ENCODE measurements around the gene SLC2A6. TPM values are rescaled to one million over a fixed set of nuclear protein-coding genes. Genes with fewer than 3 reads are reported as not detected.

SLC2A6 gene
- polyA plus RNA-seq, 1 donor: 1.7 TPM

DNA sequence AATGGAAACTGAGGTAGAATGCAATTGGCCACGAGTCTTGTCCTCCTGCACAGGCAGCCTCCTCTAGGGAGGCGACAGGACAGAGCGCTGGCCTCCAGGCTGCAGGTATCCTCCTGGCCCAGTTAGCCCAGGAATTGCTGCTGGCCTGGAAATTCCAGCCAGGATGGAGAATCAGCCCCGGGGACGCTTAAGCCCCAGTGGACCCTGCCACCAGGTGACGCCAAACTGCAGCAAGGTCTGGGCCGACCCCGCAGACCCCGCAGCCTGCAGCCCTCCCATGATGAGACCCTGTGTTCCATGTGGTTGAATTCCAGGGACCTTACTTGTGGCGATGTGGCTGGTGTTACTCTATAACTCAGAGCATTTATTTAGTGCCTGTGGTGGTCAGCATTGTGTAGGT is 11.8 kb downstream of the SLC2A6 start:
- H3K36me3 ChIP-seq (ENCODE audit: control insufficient read depth, insufficient read depth, low read length): peaks cover 42% of the 10 kb centered on the region
- H3K27me3 ChIP-seq (ENCODE audit: control insufficient read depth, insufficient read depth, low read length): no peaks in the 10 kb centered on the region
- H3K4me3 ChIP-seq (ENCODE audit: low read length): no peak overlapping the region
- WGBS (ENCODE audit: insufficient coverage, low lambda C conversion rate): no CpG with 5 or more reads among the region's 10 CpGs
- no peak for DNase-seq
- peaks cover under 1% of the 10 kb centered on the region for H3K9me3 ChIP-seq (ENCODE audit: control insufficient read depth, low read depth, low read length)
- H3K4me1 ChIP-seq (ENCODE audit: control insufficient read depth, insufficient read depth, low read length): peaks cover 5% of the 10 kb centered on the region
- H3K27ac ChIP-seq (ENCODE audit: low read length): no peak overlapping the region

- no peak overlapping the region for H3K27ac ChIP-seq (ENCODE audit: low read length)
- H3K4me1 ChIP-seq (ENCODE audit: control insufficient read depth, insufficient read depth, low read length): peaks cover 15% of the 10 kb centered on the region
- H3K27me3 ChIP-seq (ENCODE audit: control insufficient read depth, insufficient read depth, low read length): no peaks in the 10 kb centered on the region
- 100% methylated on average over 1 of the region's 6 CpGs for WGBS (ENCODE audit: insufficient coverage, low lambda C conversion rate)
- no peak for DNase-seq
- no peak overlapping the region for H3K4me3 ChIP-seq (ENCODE audit: low read length)
- peaks cover 42% of the 10 kb centered on the region for H3K36me3 ChIP-seq (ENCODE audit: control insufficient read depth, insufficient read depth, low read length)
- no peaks in the 10 kb centered on the region for H3K9me3 ChIP-seq (ENCODE audit: control insufficient read depth, low read depth, low read length)
Observed at GRCh38 chr9:133465984-133466383, 12.9 kb downstream of the SLC2A6 start.

- DNase-seq: no peak
- H3K36me3 ChIP-seq (ENCODE audit: control insufficient read depth, insufficient read depth, low read length): peaks cover 40% of the 10 kb centered on the region
Observed at GRCh38 chr9:133464638-133465037, 14.3 kb downstream of the SLC2A6 start.

GRCh38 chr9:133463864-133464615 is 14.9 kb downstream of the SLC2A6 start:
- H3K9me3 ChIP-seq (ENCODE audit: control insufficient read depth, low read depth, low read length): no peaks in the 10 kb centered on the region
- no CpG with 5 or more reads among the region's 24 CpGs for WGBS (ENCODE audit: insufficient coverage, low lambda C conversion rate)
- H3K27me3 ChIP-seq (ENCODE audit: control insufficient read depth, insufficient read depth, low read length): no peaks in the 10 kb centered on the region
- no peak for DNase-seq
- H3K36me3 ChIP-seq (ENCODE audit: control insufficient read depth, insufficient read depth, low read length): peaks cover 34% of the 10 kb centered on the region
- H3K4me1 ChIP-seq (ENCODE audit: control insufficient read depth, insufficient read depth, low read length): peaks cover 22% of the 10 kb centered on the region
- H3K4me3 ChIP-seq (ENCODE audit: low read length): no peak overlapping the region
- H3K27ac ChIP-seq (ENCODE audit: low read length): no peak overlapping the region

More at GRCh38 chr9:133464638-133465037, 14.3 kb downstream of the SLC2A6 start:
- no peak overlapping the region for H3K27ac ChIP-seq (ENCODE audit: low read length)
- peaks cover 19% of the 10 kb centered on the region for H3K4me1 ChIP-seq (ENCODE audit: control insufficient read depth, insufficient read depth, low read length)
- H3K4me3 ChIP-seq (ENCODE audit: low read length): no peak overlapping the region
- no peaks in the 10 kb centered on the region for H3K9me3 ChIP-seq (ENCODE audit: control insufficient read depth, low read depth, low read length)
- no peaks in the 10 kb centered on the region for H3K27me3 ChIP-seq (ENCODE audit: control insufficient read depth, insufficient read depth, low read length)
- WGBS (ENCODE audit: insufficient coverage, low lambda C conversion rate): no CpG with 5 or more reads among the region's 10 CpGs

- H3K27me3 ChIP-seq (ENCODE audit: control insufficient read depth, insufficient read depth, low read length): no peaks in the 10 kb centered on the region
- peaks cover 26% of the 10 kb centered on the region for H3K4me1 ChIP-seq (ENCODE audit: control insufficient read depth, insufficient read depth, low read length)
- H3K27ac ChIP-seq (ENCODE audit: low read length): no peak overlapping the region
- H3K4me3 ChIP-seq (ENCODE audit: low read length): no peak overlapping the region
- H3K36me3 ChIP-seq (ENCODE audit: control insufficient read depth, insufficient read depth, low read length): peaks cover 27% of the 10 kb centered on the region
- no CpG with 5 or more reads among the region's 22 CpGs for WGBS (ENCODE audit: insufficient coverage, low lambda C conversion rate)
- no peaks in the 10 kb centered on the region for H3K9me3 ChIP-seq (ENCODE audit: control insufficient read depth, low read depth, low read length)
- DNase-seq: no peak
Observed at GRCh38 chr9:133463234-133463863, 15.6 kb downstream of the SLC2A6 start.

DNA sequence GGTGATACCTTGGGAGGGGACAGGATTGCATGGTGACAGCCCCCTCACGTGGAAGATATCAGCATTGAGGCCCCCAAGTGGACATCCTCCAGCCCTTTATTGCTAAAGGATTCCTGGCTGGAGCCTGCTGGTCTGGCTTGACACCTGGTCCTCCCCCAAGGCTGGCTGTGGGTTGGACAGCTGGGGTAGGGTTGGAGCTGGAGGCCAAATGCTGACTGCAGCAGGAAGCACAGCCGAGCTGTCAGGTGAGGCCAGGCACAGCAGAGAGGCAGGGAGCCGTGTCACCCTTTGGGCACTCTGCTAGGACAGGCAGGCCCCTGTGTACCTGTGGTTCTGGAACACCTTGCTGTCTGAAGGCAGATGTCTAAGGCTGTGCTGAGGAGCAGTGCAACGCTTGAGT is 16.9 kb downstream of the SLC2A6 start:
- Histone ChIP-seq H3K4me1 (ENCODE audit: control insufficient read depth, insufficient read depth, low read length) (peaks cover 26% of the 10 kb centered on the region), H3K9me3 (ENCODE audit: control insufficient read depth, low read depth, low read length) (no peaks in the 10 kb centered on the region), H3K4me3 (ENCODE audit: low read length) (no peak overlapping the region), H3K27ac (ENCODE audit: low read length) (no peak overlapping the region), H3K36me3 (ENCODE audit: control insufficient read depth, insufficient read depth, low read length) (peaks cover 24% of the 10 kb centered on the region), H3K27me3 (ENCODE audit: control insufficient read depth, insufficient read depth, low read length) (no peaks in the 10 kb centered on the region)
- WGBS (ENCODE audit: insufficient coverage, low lambda C conversion rate): no CpG with 5 or more reads among the region's 4 CpGs
- no peak for DNase-seq

DNA sequence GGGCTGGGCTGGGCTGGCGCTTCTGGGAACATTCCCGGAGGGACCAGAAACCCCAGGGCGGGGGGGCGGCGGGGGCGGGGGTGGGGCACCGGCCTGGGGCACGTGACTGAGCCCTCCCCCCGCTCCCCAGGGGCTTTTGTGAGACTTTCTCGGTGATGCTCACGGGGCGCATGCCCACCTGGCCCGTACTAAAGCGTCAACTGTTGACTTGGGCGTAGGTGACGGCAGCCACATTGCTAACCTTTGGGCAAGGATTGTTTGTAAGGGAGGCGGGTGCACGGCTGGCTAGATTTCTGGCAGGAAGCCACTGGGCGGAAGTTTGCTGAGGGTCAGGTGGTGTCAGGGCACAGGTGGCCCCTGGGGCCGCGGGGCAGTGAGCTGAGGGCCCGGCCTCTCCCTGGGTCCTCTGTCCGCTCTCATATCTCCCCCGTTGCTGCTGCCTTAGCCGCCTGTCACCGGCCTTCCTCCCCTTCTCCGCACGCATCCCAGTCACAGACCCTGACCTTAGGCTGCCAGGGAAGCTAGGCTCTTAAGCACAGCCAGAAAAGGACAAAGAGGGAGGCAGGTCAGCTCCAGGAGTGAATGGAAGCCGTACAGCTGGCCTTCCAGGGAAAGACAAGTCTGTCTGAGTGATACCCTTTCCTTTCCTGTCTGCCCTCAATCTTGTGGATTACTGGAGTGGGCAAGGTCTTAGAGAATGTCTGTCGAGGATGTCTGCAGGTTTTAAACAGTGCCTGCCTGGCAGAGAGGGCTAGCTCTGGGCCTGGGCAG is 18.3 kb downstream of the SLC2A6 start:
- Histone ChIP-seq H3K36me3 (ENCODE audit: control insufficient read depth, insufficient read depth, low read length) (peaks cover 20% of the 10 kb centered on the region), H3K27me3 (ENCODE audit: control insufficient read depth, insufficient read depth, low read length) (no peaks in the 10 kb centered on the region), H3K4me1 (ENCODE audit: control insufficient read depth, insufficient read depth, low read length) (peaks cover 26% of the 10 kb centered on the region), H3K4me3 (ENCODE audit: low read length) (peak overlapping the region; percentile 65), H3K9me3 (ENCODE audit: control insufficient read depth, low read depth, low read length) (no peaks in the 10 kb centered on the region), H3K27ac (ENCODE audit: low read length) (peak overlapping the region; percentile 98)
- peak; percentile 86 to 93 for DNase-seq
- WGBS (ENCODE audit: insufficient coverage, low lambda C conversion rate): 0% methylated on average over 1 of the region's 30 CpGs

DNA sequence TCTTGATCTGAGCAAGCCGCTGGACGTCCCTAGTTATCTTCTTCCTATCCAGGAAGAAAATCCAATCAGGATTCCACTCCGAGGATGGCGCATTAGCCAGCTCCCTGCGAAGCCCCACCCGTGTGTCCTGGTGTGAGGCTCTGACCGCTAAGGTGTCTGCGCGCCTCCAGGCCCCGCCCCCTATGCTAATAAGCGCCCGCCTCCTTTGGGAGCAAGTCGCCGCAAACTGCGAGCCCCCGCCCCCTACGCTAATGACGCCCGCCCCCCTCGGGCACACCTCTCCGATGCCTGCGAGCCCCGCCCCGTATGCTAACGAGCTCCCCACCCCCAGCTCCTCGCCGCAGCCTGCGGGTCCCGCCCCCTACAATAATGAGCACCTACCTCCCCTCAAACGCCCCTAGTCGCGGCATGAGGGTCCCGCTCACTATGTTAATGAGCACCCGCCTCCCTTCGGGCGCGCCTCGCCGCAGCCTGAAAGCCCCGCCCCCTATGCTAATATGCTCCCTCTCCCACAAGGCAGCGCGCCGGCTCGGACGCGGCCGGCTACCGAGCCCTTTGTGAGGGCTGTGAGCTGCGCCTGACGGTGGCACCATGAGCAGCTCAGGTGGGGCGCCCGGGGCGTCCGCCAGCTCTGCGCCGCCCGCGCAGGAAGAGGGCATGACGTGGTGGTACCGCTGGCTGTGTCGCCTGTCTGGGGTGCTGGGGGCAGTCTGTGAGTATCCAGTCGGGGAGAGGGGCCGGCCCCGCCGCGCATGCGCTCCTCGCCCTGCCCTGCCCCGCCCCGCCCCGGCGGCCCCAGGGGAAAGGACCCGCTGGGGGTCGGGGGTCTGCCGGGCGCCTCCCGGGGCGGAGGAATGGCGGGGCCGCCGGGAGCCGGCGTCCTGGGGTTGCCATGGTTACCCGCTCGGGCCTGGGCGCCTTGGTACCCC is 19.2 kb downstream of the SLC2A6 start, which contains the start of gene CACFD1:
CACFD1 (plus strand) TSS at position 503 of the 929 bp plus-strand sequence; CDS start at position 592, 89 bp downstream.
- no peaks in the 10 kb centered on the region for H3K27me3 ChIP-seq (ENCODE audit: control insufficient read depth, insufficient read depth, low read length)
- H3K4me1 ChIP-seq (ENCODE audit: control insufficient read depth, insufficient read depth, low read length): peaks cover 26% of the 10 kb centered on the region
- DNase-seq: peak; percentile 95 to 97
- no CpG with 5 or more reads among the region's 86 CpGs for WGBS (ENCODE audit: insufficient coverage, low lambda C conversion rate)
- H3K27ac ChIP-seq (ENCODE audit: low read length): peak within 1 kb of the TSS; percentile 98
- H3K9me3 ChIP-seq (ENCODE audit: control insufficient read depth, low read depth, low read length): no peaks in the 10 kb centered on the region
- H3K4me3 ChIP-seq (ENCODE audit: low read length): peak within 1 kb of the TSS; percentile 65
- H3K36me3 ChIP-seq (ENCODE audit: control insufficient read depth, insufficient read depth, low read length): peaks cover 15% of the 10 kb centered on the region

DNA sequence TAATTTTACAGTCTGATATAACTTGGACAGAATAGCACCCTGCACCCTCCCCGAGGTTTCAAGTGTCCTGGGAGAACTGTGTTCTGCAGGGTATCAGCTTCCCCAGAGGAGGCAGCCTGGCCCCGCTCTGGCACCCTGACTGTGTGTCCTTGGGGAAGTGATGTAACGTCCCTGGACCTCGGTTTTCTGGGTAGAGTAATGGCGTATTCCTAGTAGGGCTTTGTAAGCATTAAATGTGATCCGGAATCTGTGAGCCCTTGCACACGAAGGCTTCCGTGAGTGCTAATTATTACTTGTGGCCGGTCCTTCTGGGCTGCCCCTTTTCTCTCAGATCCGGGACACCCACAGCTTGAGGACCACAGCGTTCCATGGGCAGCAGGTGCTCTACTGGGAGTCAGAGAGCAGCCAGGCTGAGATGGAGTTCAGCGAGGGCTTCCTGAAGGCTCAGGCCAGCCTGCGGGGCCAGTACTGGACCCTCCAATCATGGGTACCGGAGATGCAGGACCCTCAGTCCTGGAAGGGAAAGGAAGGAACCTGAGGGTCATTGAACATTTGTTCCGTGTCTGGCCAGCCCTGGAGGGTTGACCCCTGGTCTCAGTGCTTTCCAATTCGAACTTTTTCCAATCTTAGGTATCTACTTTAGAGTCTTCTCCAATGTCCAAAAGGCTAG is 20.1 kb downstream of the SLC2A6 start:
- Histone ChIP-seq H3K36me3 (ENCODE audit: control insufficient read depth, insufficient read depth, low read length) (peaks cover 7% of the 10 kb centered on the region), H3K27me3 (ENCODE audit: control insufficient read depth, insufficient read depth, low read length) (no peaks in the 10 kb centered on the region), H3K4me1 (ENCODE audit: control insufficient read depth, insufficient read depth, low read length) (peaks cover 26% of the 10 kb centered on the region), H3K27ac (ENCODE audit: low read length) (peak overlapping the region; percentile 98), H3K4me3 (ENCODE audit: low read length) (peak overlapping the region; percentile 65), H3K9me3 (ENCODE audit: control insufficient read depth, low read depth, low read length) (no peaks in the 10 kb centered on the region)
- no peak for DNase-seq
- no CpG with 5 or more reads among the region's 16 CpGs for WGBS (ENCODE audit: insufficient coverage, low lambda C conversion rate)

Measured in large intestine (tissue), 3 donors.